CD4-positive, alpha-beta T cell (primary cell): ENCODE data around the gene KLC4. TPM values are rescaled to one million over a fixed set of nuclear protein-coding genes. Genes with fewer than 3 reads are reported as not detected.

Experiments used
- ATAC-seq: fragments of 200-7000 bp; cut with Tn5 transposase; one replicate; pipeline ENCODE4 v1.10.0; 2022; ENCODE audit warnings: mild to moderate bottlenecking; ENCODE audit not compliant: poor library complexity
- CTCF ChIA-PET: fragments of 350-600 bp; sonication (Branson Sonifier 250); formaldehyde crosslinking; loops from one replicate; lab custom pipeline; 2021; ENCODE audit warnings: antibody characterized with exemption, inconsistent platforms; lab: Charles Lee
- POLR2A ChIA-PET: fragments of 350-600 bp; sonication (Branson Sonifier 250); formaldehyde crosslinking; loops from one replicate; lab custom pipeline; 2021; ENCODE audit warnings: antibody characterized with exemption, inconsistent platforms; lab: Charles Lee
- DNase-seq, 14 experiments: peaks; one replicate each; pipeline ENCODE4 v3.0.0-alpha.2; 2013 to 2020; ENCODE audit warnings: mixed read lengths in 2 of 14
- H3K27ac ChIP-seq, 2 donors: one replicate each; pipeline versions ENCODE4 v1.5.1 to v1.7.0; 2013; ENCODE audit warnings: low read length in 2 of 2, low read depth in 1 of 2, mild to moderate bottlenecking in 1 of 2
- H3K27me3 ChIP-seq, 2 experiments: 1 replicate in 1 of 2; 2 replicates in 1 of 2; pipeline versions ENCODE4 v1.6.1 to v1.7.0; 2013; ENCODE audit warnings: low read length in 2 of 2, control low read depth in 1 of 2, mild to moderate bottlenecking in 1 of 2, moderate library complexity in 1 of 2; ENCODE audit not compliant: insufficient read depth in 2 of 2, control insufficient read depth in 1 of 2
- H3K36me3 ChIP-seq: one replicate; pipeline ENCODE4 v1.6.1; 2013; ENCODE audit warnings: low read length, control low read depth; ENCODE audit not compliant: insufficient read depth
- H3K4me1 ChIP-seq: one replicate; pipeline ENCODE4 v1.6.1; 2013; ENCODE audit warnings: low read length, control low read depth; ENCODE audit not compliant: insufficient read depth
- H3K4me3 ChIP-seq: one replicate; pipeline ENCODE4 v1.5.1; 2013; ENCODE audit warnings: mild to moderate bottlenecking, low read length, moderate library complexity
- H3K9me3 ChIP-seq, 2 experiments: 1 replicate in 1 of 2; 2 replicates in 1 of 2; pipeline versions ENCODE4 v1.6.1 to v1.7.0; 2013; ENCODE audit warnings: low read length in 2 of 2, mild to moderate bottlenecking in 2 of 2, control low read depth in 1 of 2, moderate library complexity in 1 of 2; ENCODE audit not compliant: control insufficient read depth in 1 of 2, insufficient read depth in 1 of 2
- H3K27ac Mint-ChIP-seq: one replicate; pipeline ENCODE4 v1.8.0; 2020; ENCODE audit warnings: mixed read lengths
- H3K27me3 Mint-ChIP-seq: one replicate; pipeline ENCODE4 v1.8.0; 2021; ENCODE audit warnings: mixed read lengths
- H3K36me3 Mint-ChIP-seq: one replicate; pipeline ENCODE4 v1.8.0; 2021; ENCODE audit warnings: low read depth, mixed read lengths
- H3K4me1 Mint-ChIP-seq: one replicate; pipeline ENCODE4 v1.8.0; 2021; ENCODE audit warnings: low read depth, mixed read lengths
- H3K4me3 Mint-ChIP-seq: one replicate; pipeline ENCODE4 v1.8.0; 2020; ENCODE audit warnings: mild to moderate bottlenecking, mixed read lengths
- H3K9me3 Mint-ChIP-seq: one replicate; pipeline ENCODE4 v1.8.0; 2020; ENCODE audit warnings: mixed read lengths
- CTCF ChIP-seq: fragments of 200-600 bp; IDR thresholded peaks from one replicate; pipeline ENCODE4 v1.8.0; 2022; ENCODE audit warnings: antibody characterized with exemption, mild to moderate bottlenecking
- intact Hi-C, 2 experiments: fragments of 100-400 bp; cut with DNase I in 1 of 2; cut with micrococcal nuclease in 1 of 2; formaldehyde crosslinking; loops; one replicate each; pipeline versions ENCODE4 v1.15.1 to v1.9.0; 2023 to 2025; cut with DNase I, micrococcal nuclease
- total RNA-seq, 174 experiments: library from RNA in 2 of 174; stranded (reverse) in 2 of 174; gene quantifications; one replicate each; pipeline ENCODE4 v1.2.3 and lab custom pipeline; 2021 to 2026

KLC4 gene
- total RNA-seq, 2 experiments from 2014 or later: 39.6 to 40.8 TPM

- H3K27ac ChIP-seq: no peak overlapping the region
- no peaks in the 10 kb centered on the region for H3K9me3 Mint-ChIP-seq
- H3K9me3 ChIP-seq: no peaks in the 10 kb centered on the region
- TF ChIP-seq CTCF: no peak
- no peaks in the 10 kb centered on the region for H3K27me3 ChIP-seq
- no peaks in the 10 kb centered on the region for H3K27me3 Mint-ChIP-seq
- H3K4me3 Mint-ChIP-seq: no peak overlapping the region
- no peak overlapping the region for H3K27ac Mint-ChIP-seq
- H3K4me3 ChIP-seq: no peak overlapping the region
- intact Hi-C loops: no loop called here
- ATAC-seq (no peak), DNase-seq (no peak)
- no peaks in the 10 kb centered on the region for H3K36me3 ChIP-seq
- H3K4me1 ChIP-seq: no peaks in the 10 kb centered on the region
- ChIA-PET POLR2A (interaction anchor here (0.6 kb wide), 1 partner anchor 659 kb away, joined by 3 read pairs; no protein-coding TSS in a partner anchor), CTCF (no interaction called here)
- no peaks in the 10 kb centered on the region for H3K36me3 Mint-ChIP-seq
- peaks cover 23% of the 10 kb centered on the region for H3K4me1 Mint-ChIP-seq
Measured at GRCh38 chr6:43091020-43091419, 31.6 kb downstream of the KLC4 start.

GRCh38 chr6:43091436-43091991, 32.1 kb downstream of the KLC4 start:
- ChIA-PET CTCF (no interaction called here), POLR2A (no interaction called here)
- ATAC-seq (no peak), DNase-seq (no peak)
- Mint-ChIP-seq H3K4me1 (peaks cover 24% of the 10 kb centered on the region), H3K36me3 (no peaks in the 10 kb centered on the region), H3K4me3 (no peak overlapping the region), H3K9me3 (no peaks in the 10 kb centered on the region), H3K27ac (no peak overlapping the region), H3K27me3 (no peaks in the 10 kb centered on the region)
- H3K4me3 ChIP-seq: no peak overlapping the region
- H3K9me3 ChIP-seq: no peaks in the 10 kb centered on the region
- intact Hi-C loops: no loop called here
- no peak for TF ChIP-seq CTCF
- H3K36me3 ChIP-seq: no peaks in the 10 kb centered on the region
- no peaks in the 10 kb centered on the region for H3K4me1 ChIP-seq
- no peaks in the 10 kb centered on the region for H3K27me3 ChIP-seq
- H3K27ac ChIP-seq: no peak overlapping the region

GRCh38 chr6:43092635-43093034, 33.2 kb downstream of the KLC4 start:
- no peak overlapping the region for H3K27ac ChIP-seq
- Mint-ChIP-seq H3K36me3 (no peaks in the 10 kb centered on the region), H3K4me1 (peaks cover 24% of the 10 kb centered on the region), H3K9me3 (no peaks in the 10 kb centered on the region), H3K27ac (no peak overlapping the region), H3K4me3 (no peak overlapping the region), H3K27me3 (no peaks in the 10 kb centered on the region)
- H3K36me3 ChIP-seq: no peaks in the 10 kb centered on the region
- ChIA-PET POLR2A (no interaction called here), CTCF (no interaction called here)
- no peak for TF ChIP-seq CTCF
- DNase-seq (no peak), ATAC-seq (no peak)
- H3K9me3 ChIP-seq: no peaks in the 10 kb centered on the region
- no peaks in the 10 kb centered on the region for H3K4me1 ChIP-seq
- no peaks in the 10 kb centered on the region for H3K27me3 ChIP-seq
- intact Hi-C loops: no loop called here
- H3K4me3 ChIP-seq: no peak overlapping the region
